SK-N-MC (cell line): Measurements from ENCODE around the gene NUTM1.

Experiments used
- EZH2 ChIP-seq: fragments of 200-600 bp; sonication (generic); IDR thresholded peaks from one replicate; pipeline ENCODE4 v1.6.1; 2017; ENCODE audit warnings: antibody characterized with exemption
- POLR2AphosphoS5 ChIP-seq: IDR thresholded peaks from 2 replicates; pipeline ENCODE4 v1.6.1; 2012; ENCODE audit warnings: mild to moderate bottlenecking, low read depth, low read length, borderline replicate concordance

DNA sequence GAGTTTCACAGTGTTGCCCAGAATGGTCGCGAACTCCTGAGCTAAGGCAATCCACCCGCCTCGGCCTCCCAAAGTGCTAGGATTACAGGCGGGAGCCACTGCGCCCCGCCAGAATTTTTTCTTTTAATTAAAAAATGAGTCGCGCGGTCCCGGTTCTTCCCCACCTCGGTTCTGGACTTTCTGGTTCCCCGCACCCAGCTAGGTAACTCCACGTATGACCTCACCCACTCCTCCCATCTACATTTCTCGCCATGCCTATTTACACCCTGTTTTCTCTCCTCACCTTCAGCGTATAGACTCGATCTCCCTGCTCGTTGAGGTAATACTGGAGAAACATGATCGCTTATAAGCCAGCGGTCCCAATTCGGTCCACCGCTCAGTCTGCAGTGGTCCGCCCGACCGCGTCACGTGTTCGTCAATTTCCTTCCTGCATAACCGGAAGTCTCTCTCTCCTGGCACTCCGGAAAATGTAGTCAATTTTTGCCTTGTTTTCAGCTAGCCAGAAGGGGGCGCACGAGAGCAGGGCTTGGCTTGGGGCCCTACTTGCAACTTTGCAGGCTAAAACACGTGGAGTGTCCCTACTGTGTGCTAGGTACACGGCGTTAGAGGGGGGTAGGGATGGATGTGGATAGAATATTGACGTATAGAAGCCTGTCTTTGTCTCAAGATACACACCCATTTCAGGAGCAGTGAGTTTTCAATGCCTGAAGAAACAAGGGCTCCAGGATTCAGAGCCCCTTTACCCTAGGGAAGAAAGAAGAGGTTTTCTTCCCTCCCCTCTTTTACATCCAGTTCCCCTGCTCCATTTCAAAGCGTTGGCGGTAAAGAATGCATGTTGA lies at the start of gene NUTM1, which contains the start of gene NOP10:
- no peak for TF ChIP-seq EZH2
- peak; percentile 97 for TF ChIP-seq POLR2AphosphoS5
